Gastrocnemius medialis (tissue), 4 donors: ENCODE results near the gene XPOT. TPM values are rescaled to one million over a fixed set of nuclear protein-coding genes. Genes with fewer than 3 reads are reported as not detected.

Source experiments
- ATAC-seq, 2 donors: fragments of 150-250 bp; one replicate each; pipeline ENCODE4 v1.9.1; 2016
- DNase-seq, 2 donors: peaks; one replicate each; pipeline ENCODE4 v3.0.0-alpha.2; 2019
- H3K27ac ChIP-seq, 4 donors: fragments of 200-600 bp; sonication (generic); 1 replicate in 1 of 4; 2 replicates in 3 of 4; pipeline ENCODE4 v1.5.1; 2016 to 2018; ENCODE audit warnings: mild to moderate bottlenecking in 2 of 4, moderate library complexity in 1 of 4
- H3K27me3 ChIP-seq, 3 donors: fragments of 200-600 bp; sonication (generic) in 2 of 3; 1 replicate in 1 of 3; 2 replicates in 2 of 3; pipeline versions ENCODE4 v1.5.1 to v1.6.0; 2016 to 2019; ENCODE audit warnings: mild to moderate bottlenecking in 1 of 3, moderate library complexity in 1 of 3
- H3K36me3 ChIP-seq, 2 donors: fragments of 200-600 bp; sonication (generic) in 1 of 2; one replicate each; pipeline ENCODE4 v1.5.1; 2017 to 2018
- H3K4me1 ChIP-seq, 2 donors: fragments of 200-600 bp; sonication (generic) in 1 of 2; one replicate each; pipeline ENCODE4 v1.5.1; 2016 to 2017; ENCODE audit warnings: mild to moderate bottlenecking in 2 of 2
- H3K4me3 ChIP-seq, 4 donors: fragments of 200-600 bp; sonication (generic) in 3 of 4; 1 replicate in 1 of 4; 2 replicates in 3 of 4; pipeline ENCODE4 v1.5.1; 2016 to 2019; ENCODE audit warnings: mild to moderate bottlenecking in 2 of 4
- H3K9me3 ChIP-seq, 3 donors: fragments of 200-600 bp; sonication (generic) in 2 of 3; 1 replicate in 1 of 3; 2 replicates in 2 of 3; pipeline ENCODE4 v1.5.1; 2016 to 2019
- POLR2A ChIP-seq, 2 donors: fragments of 450-650 bp; IDR thresholded peaks; one replicate each; pipeline ENCODE4 v1.6.1; 2017; ENCODE audit warnings: antibody characterized with exemption in 2 of 2, mild to moderate bottlenecking in 2 of 2, moderate library complexity in 2 of 2
- in situ Hi-C, 4 donors: fragments of 200-750 bp; cut with MboI; loops; one replicate each; pipeline versions ENCODE4 v1.15.0 to v1.8.0; 2017; ENCODE audit warnings: low sequenced_read_pairs in 4 of 4
- intact Hi-C: fragments of 100-400 bp; cut with DNase I; formaldehyde crosslinking; loops from one replicate; pipeline ENCODE4 v1.15.1; 2023; ENCODE audit warnings: low total_unique reads
- total RNA-seq, 4 donors: library from RNA; depleted of rRNA; stranded (reverse); fragments of >200 nt; gene quantifications; one replicate each; pipeline versions ENCODE4 v1.1.0 to v1.2.3, GENCODE V29; 2016
- TF ChIP-seq, protein P1 (sequence below), 5 experiments: fragments of 450-650 bp in 3 of 5; fragments of 200-600 bp in 2 of 5; sonication (generic) in 2 of 5; IDR thresholded peaks in 4 of 5; conservative IDR thresholded peaks in 1 of 5; 1 replicate in 4 of 5; 2 replicates in 1 of 5; pipeline ENCODE4 v1.5.1; 2016 to 2019; ENCODE audit warnings: antibody characterized with exemption in 5 of 5, mild to moderate bottlenecking in 3 of 5, moderate library complexity in 3 of 5

XPOT gene
- total RNA-seq, 4 donors from 2014 or later: 21.1 to 27.1 (median 25.1) TPM

DNA sequence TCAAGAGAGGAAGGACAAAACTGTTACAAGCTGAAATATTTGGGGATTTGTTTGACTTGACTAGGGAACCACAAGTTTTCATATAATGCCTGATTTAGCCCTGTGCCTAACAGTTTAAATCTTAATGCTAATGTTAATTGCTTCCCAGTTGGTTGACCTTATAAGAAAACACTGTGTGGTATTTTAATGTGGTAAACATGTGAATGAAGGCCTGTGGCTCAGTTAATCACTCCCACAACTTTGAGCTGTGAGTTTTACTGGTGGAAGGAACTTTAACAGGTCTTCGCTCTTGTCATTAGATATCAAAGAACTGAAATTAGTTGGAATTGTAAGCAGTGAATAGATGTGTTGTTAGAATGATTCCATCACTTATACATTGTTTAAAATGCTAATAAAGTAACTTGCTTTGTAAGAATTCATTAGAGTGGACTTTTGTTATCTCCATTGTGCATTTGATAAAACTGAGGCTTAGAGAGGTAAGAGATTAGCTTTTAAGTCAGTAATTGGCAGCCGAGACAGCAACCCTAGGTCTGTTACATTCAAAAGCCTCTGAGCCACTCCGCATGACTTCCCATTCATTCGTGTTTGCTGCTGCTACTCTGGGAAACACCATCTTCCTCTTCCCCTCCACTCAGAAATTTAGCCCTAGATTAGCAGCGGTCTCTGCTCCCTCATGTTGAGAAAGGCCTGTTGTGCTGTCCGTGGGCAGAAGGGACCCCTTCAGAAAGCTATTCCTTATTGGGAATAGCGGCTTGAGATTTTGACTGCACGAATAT is 46.7 kb downstream of the XPOT start:
- H3K27ac ChIP-seq: peak overlapping the region; percentile 89 to 99 (median 95)

DNA sequence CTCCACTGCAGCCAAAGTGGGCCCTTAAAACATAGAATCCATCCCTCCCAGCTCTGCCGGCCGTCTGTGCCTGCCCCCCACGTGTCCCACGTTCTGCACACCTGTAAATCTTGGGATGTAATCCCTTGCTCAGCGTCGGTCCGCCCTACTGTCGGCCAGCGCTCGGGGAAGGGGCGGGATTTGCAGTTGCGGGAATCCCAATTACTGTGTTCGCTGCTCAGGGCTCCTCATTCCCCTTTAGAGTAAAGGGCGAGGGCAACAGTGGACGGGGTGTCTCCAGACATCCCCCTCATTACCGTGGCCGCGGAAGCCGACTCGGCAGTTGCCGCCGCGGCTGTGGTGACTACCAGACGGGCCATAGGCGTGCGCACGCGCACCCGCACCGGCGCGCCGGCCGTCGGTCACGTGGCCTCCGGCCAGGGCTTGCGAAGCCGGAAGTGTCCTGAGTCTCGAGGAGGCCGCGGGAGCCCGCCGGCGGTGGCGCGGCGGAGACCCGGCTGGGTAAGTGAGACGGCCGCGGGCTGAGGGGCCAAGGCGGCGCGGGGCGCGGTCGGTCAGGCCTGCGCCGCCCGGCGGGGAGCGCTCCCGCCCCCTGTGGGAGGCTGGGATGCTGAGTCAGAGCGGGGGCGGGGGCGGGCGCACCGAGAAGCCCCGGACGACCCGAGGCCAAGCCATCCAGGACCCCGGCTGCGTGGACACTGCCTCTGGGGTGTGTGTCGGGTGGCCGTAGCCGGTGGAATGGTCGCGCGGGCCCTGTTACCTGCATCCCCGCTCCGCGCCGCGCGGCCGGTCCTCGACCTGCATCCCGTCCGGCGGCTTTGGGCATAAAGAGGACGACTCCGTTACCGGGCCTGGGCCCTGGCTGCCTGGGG is 47.7 kb downstream of the XPOT start, which contains the start of gene TBK1:
Gene TBK1, plus strand, starts transcription at position 434 of the 872 bp plus-strand sequence. CDS start 3,751 bp downstream, outside the sequence.
- DNase-seq (peak; percentile 77 to 91), ATAC-seq (peak; percentile 97 to 98)
- in situ Hi-C loops (no loop called here), intact Hi-C loops (loop anchor here (1.0 to 5.0 kb wide), 5 partner anchors 17 to 610 kb away; partner anchors contain the start of genes GNS, KICS2, SRGAP1 and XPOT)
- H3K27me3 ChIP-seq: no peaks in the 10 kb centered on the region
- H3K4me3 ChIP-seq: peak within 1 kb of the TSS; percentile 80 to 99 (median 90)
- TF ChIP-seq POLR2A (IDR thresholded peaks at IDR 0.05): peak; percentile 90 to 94
- TF ChIP-seq, protein P1, sequence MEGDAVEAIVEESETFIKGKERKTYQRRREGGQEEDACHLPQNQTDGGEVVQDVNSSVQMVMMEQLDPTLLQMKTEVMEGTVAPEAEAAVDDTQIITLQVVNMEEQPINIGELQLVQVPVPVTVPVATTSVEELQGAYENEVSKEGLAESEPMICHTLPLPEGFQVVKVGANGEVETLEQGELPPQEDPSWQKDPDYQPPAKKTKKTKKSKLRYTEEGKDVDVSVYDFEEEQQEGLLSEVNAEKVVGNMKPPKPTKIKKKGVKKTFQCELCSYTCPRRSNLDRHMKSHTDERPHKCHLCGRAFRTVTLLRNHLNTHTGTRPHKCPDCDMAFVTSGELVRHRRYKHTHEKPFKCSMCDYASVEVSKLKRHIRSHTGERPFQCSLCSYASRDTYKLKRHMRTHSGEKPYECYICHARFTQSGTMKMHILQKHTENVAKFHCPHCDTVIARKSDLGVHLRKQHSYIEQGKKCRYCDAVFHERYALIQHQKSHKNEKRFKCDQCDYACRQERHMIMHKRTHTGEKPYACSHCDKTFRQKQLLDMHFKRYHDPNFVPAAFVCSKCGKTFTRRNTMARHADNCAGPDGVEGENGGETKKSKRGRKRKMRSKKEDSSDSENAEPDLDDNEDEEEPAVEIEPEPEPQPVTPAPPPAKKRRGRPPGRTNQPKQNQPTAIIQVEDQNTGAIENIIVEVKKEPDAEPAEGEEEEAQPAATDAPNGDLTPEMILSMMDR (IDR thresholded peaks at IDR 0.05 in 4 of 5, conservative IDR thresholded peaks at IDR 0.05 in 1 of 5): peak in 4 of 5 experiments; percentile 9 to 34 (median 20)
- H3K36me3 ChIP-seq: peaks cover 0 to 28% of the 10 kb centered on the region in 2 donors
- no peaks in the 10 kb centered on the region for H3K9me3 ChIP-seq
- H3K4me1 ChIP-seq: peaks cover 12 to 16% of the 10 kb centered on the region in 2 donors
- peak within 1 kb of the TSS; percentile 89 to 99 (median 95) for H3K27ac ChIP-seq

More for the DNA sequence above, 46.7 kb downstream of the XPOT start:
- peak overlapping the region; percentile 80 to 99 (median 90) for H3K4me3 ChIP-seq
- TF ChIP-seq, protein P1 (IDR thresholded peaks at IDR 0.05 in 4 of 5, conservative IDR thresholded peaks at IDR 0.05 in 1 of 5): no peak
- TF ChIP-seq POLR2A (IDR thresholded peaks at IDR 0.05): no peak
- in situ Hi-C loops: no loop called here
- ATAC-seq (no peak), DNase-seq (no peak)
- H3K9me3 ChIP-seq: no peaks in the 10 kb centered on the region
- intact Hi-C loops: loop anchor here (2.0 to 5.0 kb wide), 3 partner anchors 18 to 609 kb away; partner anchors contain the start of genes GNS and SRGAP1
- H3K27me3 ChIP-seq: no peaks in the 10 kb centered on the region
- H3K4me1 ChIP-seq: peaks cover 12 to 16% of the 10 kb centered on the region in 2 donors
- peaks cover 0 to 29% of the 10 kb centered on the region in 2 donors for H3K36me3 ChIP-seq

DNA sequence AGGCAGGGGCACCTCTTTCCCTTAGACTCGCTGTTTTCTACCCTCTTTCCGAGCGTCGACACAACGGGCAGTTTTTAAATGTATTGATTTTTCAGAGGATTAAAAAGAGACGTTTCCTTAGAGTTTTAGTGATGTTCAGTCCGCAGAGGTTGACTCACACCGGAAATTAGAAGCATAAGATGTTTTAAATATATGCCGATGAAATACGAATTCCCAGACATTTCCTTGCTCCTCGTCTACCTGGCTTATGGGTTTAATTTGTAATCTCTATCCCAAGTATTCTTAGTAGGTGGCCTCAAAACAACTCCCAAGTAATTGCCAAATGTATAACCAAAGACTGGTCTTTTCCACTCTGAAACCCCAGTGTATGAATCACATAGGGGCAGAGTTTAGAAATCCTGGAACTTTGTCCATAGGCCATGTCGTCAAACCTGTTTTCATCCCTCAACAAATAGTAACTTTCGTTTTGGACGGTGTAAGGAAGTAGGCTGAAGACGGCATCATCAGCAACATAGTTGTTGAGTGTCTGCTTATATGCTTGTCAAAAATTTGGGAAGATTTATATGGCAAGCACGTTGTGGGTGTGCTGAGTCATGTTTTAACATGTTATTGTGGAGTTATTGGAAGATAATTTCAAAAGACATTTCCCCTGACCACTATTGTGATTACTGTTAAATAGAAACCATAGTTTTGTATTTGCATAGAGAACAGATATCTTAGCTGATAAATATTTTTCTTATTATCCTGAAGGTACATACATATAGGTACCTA is 48.6 kb downstream of the XPOT start:
- no peaks in the 10 kb centered on the region for H3K9me3 ChIP-seq
- ATAC-seq (peak; percentile 37 to 69), DNase-seq (no peak)
- H3K27me3 ChIP-seq: no peaks in the 10 kb centered on the region
- TF ChIP-seq POLR2A (IDR thresholded peaks at IDR 0.05): no peak
- TF ChIP-seq, protein P1 (IDR thresholded peaks at IDR 0.05 in 4 of 5, conservative IDR thresholded peaks at IDR 0.05 in 1 of 5): peak in 1 of 5 experiments; percentile 8
- peaks cover 0 to 28% of the 10 kb centered on the region in 2 donors for H3K36me3 ChIP-seq
- intact Hi-C loops (loop anchor here (1.0 to 5.0 kb wide), 4 partner anchors 48 to 610 kb away; partner anchors contain the start of genes GNS, KICS2, SRGAP1 and XPOT), in situ Hi-C loops (no loop called here)
- H3K4me1 ChIP-seq: peaks cover 12 to 16% of the 10 kb centered on the region in 2 donors
- H3K4me3 ChIP-seq: peak overlapping the region; percentile 80 to 99 (median 90)
- H3K27ac ChIP-seq: peak overlapping the region; percentile 89 to 99 (median 95)

DNA sequence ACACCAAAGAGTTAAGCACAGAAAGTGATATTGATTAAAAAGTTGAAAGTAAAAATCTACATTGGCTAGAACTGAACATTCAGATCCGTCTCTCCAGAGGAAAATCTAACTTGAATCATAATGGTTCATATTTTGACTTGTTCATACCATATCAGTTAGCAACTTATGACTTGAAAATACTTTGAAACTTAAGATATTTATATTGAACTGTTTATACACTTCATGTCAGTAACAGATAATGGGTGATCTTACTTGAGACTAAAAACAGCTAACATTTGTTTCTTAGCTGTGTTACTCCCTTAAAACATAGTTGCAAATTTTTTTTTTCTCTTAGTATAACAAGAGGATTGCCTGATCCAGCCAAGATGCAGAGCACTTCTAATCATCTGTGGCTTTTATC is 51.3 kb downstream of the XPOT start:
- TF ChIP-seq POLR2A (IDR thresholded peaks at IDR 0.05): no peak
- TF ChIP-seq, protein P1 (IDR thresholded peaks at IDR 0.05 in 4 of 5, conservative IDR thresholded peaks at IDR 0.05 in 1 of 5): no peak
- DNase-seq: no peak
- no peak for ATAC-seq
- in situ Hi-C loops: no loop called here
- intact Hi-C loops: no loop called here
- Histone ChIP-seq H3K9me3 (no peaks in the 10 kb centered on the region), H3K36me3 (peaks cover 0 to 32% of the 10 kb centered on the region in 2 donors), H3K4me3 (no peak overlapping the region), H3K4me1 (peaks cover 16 to 18% of the 10 kb centered on the region in 2 donors), H3K27ac (no peak overlapping the region), H3K27me3 (no peaks in the 10 kb centered on the region)
